CD4-positive, CD25-positive, alpha-beta regulatory T cell (primary cell): ENCODE results near the gene EIF5B. TPM values are rescaled to one million over a fixed set of nuclear protein-coding genes. Genes with fewer than 3 reads are reported as not detected.
"Not testable (repeated sequence)": the region's sequence is repeated elsewhere in the genome, so short reads cannot be mapped to it uniquely, and the experiment has no call there.

ENCODE experiments used
- ATAC-seq, 2 donors: fragments of 150-1000 bp; cut with Tn5 transposase; one replicate each; pipeline ENCODE4 v1.10.0; 2021; ENCODE audit warnings: low read depth in 2 of 2, moderate number of reproducible peaks in 2 of 2, moderate library complexity in 1 of 2
- DNase-seq, 3 donors: peaks; one replicate each; pipeline versions ENCODE4 v3.0.0 to v3.0.0-alpha.2; 2012 to 2022; ENCODE audit warnings: mixed read lengths in 1 of 3
- H3K27ac ChIP-seq: one replicate; pipeline ENCODE4 v1.7.0; 2013; ENCODE audit warnings: mild to moderate bottlenecking, low read length; ENCODE audit not compliant: insufficient read depth, poor library complexity, severe bottlenecking
- H3K27me3 ChIP-seq: one replicate; pipeline ENCODE4 v1.7.0; 2013; ENCODE audit warnings: low read length; ENCODE audit not compliant: control insufficient read depth, insufficient read depth
- H3K36me3 ChIP-seq: one replicate; pipeline ENCODE4 v1.7.0; 2013; ENCODE audit warnings: mild to moderate bottlenecking, low read length, moderate library complexity; ENCODE audit not compliant: control insufficient read depth, insufficient read depth
- H3K4me1 ChIP-seq: 2 replicates; pipeline ENCODE4 v1.7.0; 2013; ENCODE audit warnings: mild to moderate bottlenecking, low read length; ENCODE audit not compliant: insufficient read depth, control insufficient read depth, poor library complexity, severe bottlenecking
- H3K4me3 ChIP-seq: one replicate; pipeline ENCODE4 v1.7.0; 2013; ENCODE audit warnings: low read depth, mild to moderate bottlenecking, low read length, moderate library complexity
- H3K9me3 ChIP-seq, 2 experiments: 1 replicate in 1 of 2; 2 replicates in 1 of 2; pipeline ENCODE4 v1.7.0; 2013; ENCODE audit warnings: low read length in 2 of 2, mild to moderate bottlenecking in 1 of 2, moderate library complexity in 1 of 2; ENCODE audit not compliant: control insufficient read depth in 2 of 2
- H3K27ac Mint-ChIP-seq, 3 donors: one replicate each; pipeline ENCODE4 v1.8.0; 2020 to 2022; ENCODE audit warnings: mild to moderate bottlenecking in 3 of 3, mixed read lengths in 3 of 3, moderate library complexity in 2 of 3
- H3K27me3 Mint-ChIP-seq: one replicate; pipeline ENCODE4 v1.8.0; 2022; ENCODE audit warnings: mild to moderate bottlenecking, mixed read lengths
- H3K36me3 Mint-ChIP-seq: one replicate; pipeline ENCODE4 v1.8.0; 2020; ENCODE audit warnings: mixed read lengths
- H3K4me1 Mint-ChIP-seq, 4 donors: one replicate each; pipeline ENCODE4 v1.8.0; 2020 to 2022; ENCODE audit warnings: mixed read lengths in 4 of 4, mild to moderate bottlenecking in 1 of 4
- H3K4me3 Mint-ChIP-seq, 4 donors: one replicate each; pipeline ENCODE4 v1.8.0; 2020 to 2022; ENCODE audit warnings: mild to moderate bottlenecking in 4 of 4, mixed read lengths in 4 of 4, moderate library complexity in 3 of 4
- H3K9me3 Mint-ChIP-seq, 7 donors: one replicate each; pipeline ENCODE4 v1.8.0; 2020 to 2022; ENCODE audit warnings: mixed read lengths in 7 of 7, mild to moderate bottlenecking in 3 of 7, moderate library complexity in 2 of 7
- polyA plus RNA-seq, 4 donors: library from polyadenylated mRNA; unstranded; fragments of 300-500 nt; fragmentation: Illumina TruSeq; gene quantifications; one replicate each; pipeline ENCODE4 v1.2.3, GENCODE V29; 2021
- total RNA-seq: library from RNA; stranded (reverse); gene quantifications from one replicate; pipeline ENCODE4 v1.2.3, GENCODE V29; 2022

Gene EIF5B
- total and polyA plus RNA-seq, 5 donors from 2014 or later = 2.9 to 38.0 (median 4.2) TPM

GRCh38 chr2:99325384-99325783 is 11.8 kb upstream of the EIF5B start:
- ATAC-seq (no peak), DNase-seq (no peak)
- Histone ChIP-seq H3K4me1 (no peaks in the 10 kb centered on the region), H3K27ac (no peak overlapping the region), H3K9me3 (no peaks in the 10 kb centered on the region), H3K36me3 (peaks cover 84% of the 10 kb centered on the region), H3K27me3 (no peaks in the 10 kb centered on the region), H3K4me3 (no peak overlapping the region)
- Mint-ChIP-seq H3K27ac (no peak overlapping the region), H3K36me3 (peaks cover 34% of the 10 kb centered on the region), H3K27me3 (no peaks in the 10 kb centered on the region), H3K4me3 (no peak overlapping the region), H3K4me1 (peaks cover 0 to 12% (median 12%) of the 10 kb centered on the region in 4 donors), H3K9me3 (no peaks in the 10 kb centered on the region)

DNA sequence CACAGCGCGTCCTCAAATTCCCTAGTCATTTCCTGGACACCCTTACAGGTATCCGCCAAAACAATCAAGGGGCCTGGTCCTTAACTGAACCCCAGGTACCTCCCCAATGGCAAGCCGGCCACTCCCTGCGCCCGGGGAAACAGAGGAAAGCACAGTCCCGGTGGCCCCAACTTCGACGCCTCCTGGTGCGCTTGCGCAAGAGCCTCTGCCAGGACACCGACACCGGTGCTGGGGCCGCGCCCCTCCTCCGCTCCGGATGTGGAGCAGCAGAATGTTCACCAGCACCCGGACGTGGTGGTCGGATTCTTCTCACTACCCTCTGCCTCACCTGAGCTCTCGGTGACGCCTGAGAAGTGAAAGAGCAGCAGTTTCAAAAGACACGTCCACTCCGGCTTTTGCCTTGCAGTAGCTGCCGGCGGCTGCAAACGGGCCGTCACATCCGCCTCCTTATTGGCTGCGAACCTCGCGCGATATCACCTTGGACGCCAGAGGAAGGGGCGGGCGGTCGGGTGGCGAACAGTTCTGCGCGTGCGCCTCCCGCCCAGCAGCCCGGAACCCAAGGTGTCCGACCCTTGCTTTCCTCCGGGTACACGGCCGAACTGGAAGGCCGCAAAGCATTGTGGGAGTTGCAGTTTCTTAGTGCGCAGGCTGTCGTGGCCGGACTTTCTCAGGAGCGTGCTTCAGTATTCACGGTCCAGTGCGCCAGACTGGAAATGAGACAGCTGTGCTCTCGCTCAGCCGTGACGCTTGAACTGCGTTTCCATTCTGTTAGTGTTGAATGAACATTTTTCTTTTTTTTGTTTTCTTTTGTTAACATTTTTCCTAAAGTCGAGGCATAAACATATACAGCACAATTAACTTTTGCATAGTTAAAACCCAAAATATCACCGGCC is 1.0 kb upstream of the EIF5B start, which contains the start of gene TXNDC9:
TSS of gene TXNDC9 (minus strand) at position 423 of the 893 bp plus-strand sequence. CDS start 3,123 bp downstream, outside the sequence.
- no peaks in the 10 kb centered on the region for H3K27me3 ChIP-seq
- DNase-seq (peak; percentile 97 to 99 (median 98)), ATAC-seq (peak; percentile 77 to 82)
- peak within 1 kb of the TSS; percentile 86 for H3K27ac ChIP-seq
- H3K4me1 ChIP-seq = peaks cover 36% of the 10 kb centered on the region
- H3K36me3 ChIP-seq = peaks cover 16% of the 10 kb centered on the region
- peaks cover 20% of the 10 kb centered on the region for H3K36me3 Mint-ChIP-seq
- H3K4me1 Mint-ChIP-seq = peaks cover 21 to 42% (median 30%) of the 10 kb centered on the region in 4 donors
- H3K27me3 Mint-ChIP-seq = no peaks in the 10 kb centered on the region
- H3K9me3 Mint-ChIP-seq = no peaks in the 10 kb centered on the region
- H3K4me3 Mint-ChIP-seq = no peak within 1 kb of the TSS
- peak within 1 kb of the TSS; percentile 93 for H3K4me3 ChIP-seq
- H3K27ac Mint-ChIP-seq = no peak within 1 kb of the TSS
- no peaks in the 10 kb centered on the region for H3K9me3 ChIP-seq

- no peak for DNase-seq
- ATAC-seq = peak; percentile 0 to 1
- Histone ChIP-seq H3K4me3 (peak overlapping the region; percentile 93), H3K27me3 (no peaks in the 10 kb centered on the region), H3K27ac (peak overlapping the region; percentile 86), H3K9me3 (no peaks in the 10 kb centered on the region), H3K4me1 (peaks cover 36% of the 10 kb centered on the region), H3K36me3 (peaks cover 10% of the 10 kb centered on the region)
- no peaks in the 10 kb centered on the region for H3K27me3 Mint-ChIP-seq
- no peaks in the 10 kb centered on the region for H3K9me3 Mint-ChIP-seq
- peaks cover 20% of the 10 kb centered on the region for H3K36me3 Mint-ChIP-seq
- H3K4me1 Mint-ChIP-seq = peaks cover 27 to 45% (median 35%) of the 10 kb centered on the region in 4 donors
- no peak overlapping the region for H3K27ac Mint-ChIP-seq
- no peak overlapping the region for H3K4me3 Mint-ChIP-seq
These were observed 431 bp upstream of the EIF5B start for GRCh38 chr2:99336804-99337112.

- ATAC-seq (no peak), DNase-seq (peak in 2 of 3 donors; percentile 13 to 47)
- Histone ChIP-seq H3K4me3 (peak overlapping the region; percentile 91), H3K27ac (peak overlapping the region; percentile 86), H3K9me3 (no peaks in the 10 kb centered on the region), H3K4me1 (peaks cover 36% of the 10 kb centered on the region), H3K36me3 (no peaks in the 10 kb centered on the region), H3K27me3 (no peaks in the 10 kb centered on the region)
- Mint-ChIP-seq H3K36me3 (peaks cover 7% of the 10 kb centered on the region), H3K9me3 (no peaks in the 10 kb centered on the region), H3K27ac (no peak overlapping the region), H3K4me1 (peaks cover 25 to 48% (median 36%) of the 10 kb centered on the region in 4 donors), H3K27me3 (no peaks in the 10 kb centered on the region), H3K4me3 (no peak overlapping the region)
These were observed 918 bp downstream of the EIF5B start for GRCh38 chr2:99338029-99338585.

- H3K4me3 ChIP-seq = peak overlapping the region; percentile 8
- Mint-ChIP-seq H3K27me3 (no peaks in the 10 kb centered on the region), H3K4me1 (peaks cover 14 to 57% (median 30%) of the 10 kb centered on the region in 4 donors), H3K4me3 (peak overlapping the region in 1 of 4 donors; percentile 33), H3K9me3 (no peaks in the 10 kb centered on the region), H3K27ac (peak overlapping the region in 2 of 3 donors; percentile 20 to 38), H3K36me3 (peaks cover 9% of the 10 kb centered on the region)
- peaks cover 14% of the 10 kb centered on the region for H3K4me1 ChIP-seq
- DNase-seq (no peak), ATAC-seq (no peak)
- no peak overlapping the region for H3K27ac ChIP-seq
- H3K27me3 ChIP-seq = no peaks in the 10 kb centered on the region
- H3K36me3 ChIP-seq = peaks cover 4% of the 10 kb centered on the region
- H3K9me3 ChIP-seq = no peaks in the 10 kb centered on the region
These were observed 3.6 kb downstream of the EIF5B start for GRCh38 chr2:99340669-99341236.

- Histone ChIP-seq H3K36me3 (peaks cover 4% of the 10 kb centered on the region), H3K27ac (no peak overlapping the region), H3K9me3 (no peaks in the 10 kb centered on the region), H3K27me3 (no peaks in the 10 kb centered on the region), H3K4me3 (no peak overlapping the region), H3K4me1 (peaks cover 13% of the 10 kb centered on the region)
- H3K27ac Mint-ChIP-seq = peak overlapping the region in 2 of 3 donors; percentile 32 to 89
- H3K27me3 Mint-ChIP-seq = no peaks in the 10 kb centered on the region
- no peak for ATAC-seq
- H3K9me3 Mint-ChIP-seq = no peaks in the 10 kb centered on the region
- no peak overlapping the region for H3K4me3 Mint-ChIP-seq
- H3K4me1 Mint-ChIP-seq = peaks cover 22 to 68% (median 37%) of the 10 kb centered on the region in 4 donors
- H3K36me3 Mint-ChIP-seq = peaks cover 9% of the 10 kb centered on the region
- DNase-seq = no peak
These were observed 5.3 kb downstream of the EIF5B start for GRCh38 chr2:99342536-99342935.

- not testable (repeated sequence) for H3K9me3 ChIP-seq, H3K9me3 Mint-ChIP-seq, H3K4me3 Mint-ChIP-seq, DNase-seq, H3K36me3 ChIP-seq, H3K27ac ChIP-seq, H3K27me3 Mint-ChIP-seq, H3K4me3 ChIP-seq, H3K27me3 ChIP-seq, ATAC-seq, H3K36me3 Mint-ChIP-seq
- H3K27ac Mint-ChIP-seq = peak overlapping the region in 1 of 3 donors; percentile 37
- peaks cover 17% of the 10 kb centered on the region for H3K4me1 ChIP-seq
- peaks cover 35 to 78% (median 51%) of the 10 kb centered on the region in 4 donors for H3K4me1 Mint-ChIP-seq
These were observed 8.3 kb downstream of the EIF5B start for GRCh38 chr2:99345446-99345845.
